ENCODE results near the gene GALNT3. TPM values are rescaled to one million over a fixed set of nuclear protein-coding genes. Genes with fewer than 3 reads are reported as not detected.

Gene GALNT3
- total RNA-seq, 4 donors from 2014 or later = 22.2 to 51.3 (median 37.9) TPM

DNA sequence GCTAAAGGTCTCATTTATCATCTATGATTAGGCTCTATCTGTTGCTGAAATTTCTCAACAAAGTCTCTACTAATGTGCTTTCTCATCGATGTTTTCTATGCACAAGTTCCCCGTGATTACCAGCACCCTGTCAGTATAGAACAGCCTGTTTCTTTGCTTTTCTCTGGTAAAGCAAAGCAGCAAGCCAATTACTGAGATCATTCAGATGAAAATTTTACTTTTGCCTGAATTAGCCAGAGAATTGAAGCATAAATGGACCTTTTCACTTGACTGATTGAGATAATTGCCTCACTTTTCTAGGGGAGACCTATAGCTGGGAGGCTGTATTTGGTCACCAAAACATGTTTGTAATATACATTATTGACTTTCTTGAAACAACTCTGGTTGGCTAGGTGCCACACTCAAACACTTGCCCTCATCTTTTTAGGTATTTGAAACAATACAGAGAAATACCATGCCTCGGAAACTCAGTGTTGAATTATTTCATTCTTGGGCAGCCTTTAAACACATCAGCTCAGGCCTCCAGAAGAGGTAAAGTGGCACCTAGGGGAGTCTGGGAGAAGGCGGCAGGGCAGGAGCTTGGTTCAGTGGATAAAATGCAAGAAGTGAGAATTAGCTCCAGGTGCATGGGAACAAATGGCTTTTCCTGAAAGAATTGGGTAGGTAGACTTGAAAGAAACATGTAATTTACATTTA lies 96.2 kb downstream of the GALNT3 start:
- no peak for TF ChIP-seq POLR2A (IDR thresholded peaks at IDR 0.05)
- TF ChIP-seq, protein P1, sequence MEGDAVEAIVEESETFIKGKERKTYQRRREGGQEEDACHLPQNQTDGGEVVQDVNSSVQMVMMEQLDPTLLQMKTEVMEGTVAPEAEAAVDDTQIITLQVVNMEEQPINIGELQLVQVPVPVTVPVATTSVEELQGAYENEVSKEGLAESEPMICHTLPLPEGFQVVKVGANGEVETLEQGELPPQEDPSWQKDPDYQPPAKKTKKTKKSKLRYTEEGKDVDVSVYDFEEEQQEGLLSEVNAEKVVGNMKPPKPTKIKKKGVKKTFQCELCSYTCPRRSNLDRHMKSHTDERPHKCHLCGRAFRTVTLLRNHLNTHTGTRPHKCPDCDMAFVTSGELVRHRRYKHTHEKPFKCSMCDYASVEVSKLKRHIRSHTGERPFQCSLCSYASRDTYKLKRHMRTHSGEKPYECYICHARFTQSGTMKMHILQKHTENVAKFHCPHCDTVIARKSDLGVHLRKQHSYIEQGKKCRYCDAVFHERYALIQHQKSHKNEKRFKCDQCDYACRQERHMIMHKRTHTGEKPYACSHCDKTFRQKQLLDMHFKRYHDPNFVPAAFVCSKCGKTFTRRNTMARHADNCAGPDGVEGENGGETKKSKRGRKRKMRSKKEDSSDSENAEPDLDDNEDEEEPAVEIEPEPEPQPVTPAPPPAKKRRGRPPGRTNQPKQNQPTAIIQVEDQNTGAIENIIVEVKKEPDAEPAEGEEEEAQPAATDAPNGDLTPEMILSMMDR (IDR thresholded peaks at IDR 0.05) = no peak
- no peaks in the 10 kb centered on the region for H3K4me1 ChIP-seq

More for the DNA sequence above, 96.2 kb downstream of the GALNT3 start:
- no peaks in the 10 kb centered on the region for H3K27me3 ChIP-seq
- H3K27ac ChIP-seq = no peak overlapping the region
- no peak for DNase-seq
- H3K36me3 ChIP-seq = no peaks in the 10 kb centered on the region
- no peak overlapping the region for H3K4me3 ChIP-seq
- H3K9me3 ChIP-seq = no peaks in the 10 kb centered on the region

Other genes starting within 250 kb of the GALNT3 start
- gene TTC21B, start 159.5 kb upstream of the GALNT3 start, total RNA-seq = 10 to 100 TPM; 14.2 to 47.9 (median 32.6) TPM

Data from Peyer's patch (tissue), 4 donors.